ENCODE data around the gene FAM200C.

The FAM200C gene

GRCh38 chr5:160349249-160349934 is 50.5 kb downstream of the FAM200C start:
- no peak for TF ChIP-seq CTCF (IDR thresholded peaks at IDR 0.05)

DNA sequence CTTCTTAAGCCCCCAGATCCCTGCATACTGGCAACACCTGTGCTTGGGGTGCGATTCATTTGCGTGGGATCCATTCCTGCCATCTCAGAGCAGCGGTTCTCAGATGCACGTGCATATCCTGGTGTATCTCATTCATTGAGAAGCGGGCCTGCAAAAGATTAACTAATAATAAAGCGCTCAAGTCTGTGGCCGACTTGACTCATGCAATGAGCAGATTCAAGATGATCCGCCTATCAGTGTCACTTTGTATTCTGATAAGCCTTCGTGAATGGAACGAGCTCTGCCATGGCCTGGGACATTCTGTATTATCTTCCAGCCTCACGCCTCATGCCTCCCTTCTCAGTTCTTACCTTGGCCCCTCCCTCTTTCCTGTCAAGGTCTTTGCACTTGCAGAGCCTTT is 51.8 kb downstream of the FAM200C start:
- no peak for TF ChIP-seq CTCF (IDR thresholded peaks at IDR 0.05)
- H3K36me3 ChIP-seq (ENCODE audit: control insufficient read depth, insufficient read depth, low read length), result no peaks in the 10 kb centered on the region
- H2AFZ ChIP-seq, result no peak overlapping the region
- no peaks in the 10 kb centered on the region for H3K79me2 ChIP-seq
- H3K9ac ChIP-seq, result no peak overlapping the region
- H3K4me3 ChIP-seq (ENCODE audit: low read depth, low read length), result no peak overlapping the region
- no peak overlapping the region for H3K4me2 ChIP-seq (ENCODE audit: low read length)
- H3K27ac ChIP-seq, result no peak overlapping the region
- peaks cover 4% of the 10 kb centered on the region for H3K4me1 ChIP-seq
- no peaks in the 10 kb centered on the region for H3K9me3 ChIP-seq (ENCODE audit: control insufficient read depth, low read length)
- no peaks in the 10 kb centered on the region for H3K27me3 ChIP-seq (ENCODE audit: control insufficient read depth, insufficient read depth, low read length)

More at GRCh38 chr5:160349249-160349934, 50.5 kb downstream of the FAM200C start:
- H3K4me1 ChIP-seq, result peaks cover 4% of the 10 kb centered on the region
- H2AFZ ChIP-seq, result no peak overlapping the region
- H3K27me3 ChIP-seq (ENCODE audit: control insufficient read depth, insufficient read depth, low read length), result no peaks in the 10 kb centered on the region
- no peaks in the 10 kb centered on the region for H3K9me3 ChIP-seq (ENCODE audit: control insufficient read depth, low read length)
- no peak overlapping the region for H3K4me2 ChIP-seq (ENCODE audit: low read length)
- H3K9ac ChIP-seq, result no peak overlapping the region
- no peak overlapping the region for H3K27ac ChIP-seq
- H3K4me3 ChIP-seq (ENCODE audit: low read depth, low read length), result no peak overlapping the region
- no peaks in the 10 kb centered on the region for H3K79me2 ChIP-seq
- H3K36me3 ChIP-seq (ENCODE audit: control insufficient read depth, insufficient read depth, low read length), result no peaks in the 10 kb centered on the region

- Histone ChIP-seq H3K4me3 (ENCODE audit: low read depth, low read length) (no peak overlapping the region), H3K27ac (no peak overlapping the region), H3K9me3 (ENCODE audit: control insufficient read depth, low read length) (no peaks in the 10 kb centered on the region), H3K79me2 (no peaks in the 10 kb centered on the region), H3K4me1 (peaks cover 7% of the 10 kb centered on the region), H3K27me3 (ENCODE audit: control insufficient read depth, insufficient read depth, low read length) (no peaks in the 10 kb centered on the region), H3K9ac (no peak overlapping the region), H3K36me3 (ENCODE audit: control insufficient read depth, insufficient read depth, low read length) (no peaks in the 10 kb centered on the region), H2AFZ (no peak overlapping the region), H3K4me2 (ENCODE audit: low read length) (no peak overlapping the region)
- no peak for TF ChIP-seq CTCF (IDR thresholded peaks at IDR 0.05)
These were observed 52.4 kb downstream of the FAM200C start for GRCh38 chr5:160347448-160347847.

Data from parathyroid adenoma (tissue), 2 donors.